ENCODE results near the gene FAM228A.
"Not testable (repeated sequence)": the region's sequence is repeated elsewhere in the genome, so short reads cannot be mapped to it uniquely, and the experiment has no call there.

Gene FAM228A

GRCh38 chr2:24174851-24175277 lies at the start of gene FAM228A:
Gene FAM228A, plus strand, starts transcription at chr2:24175053. Its CDS starts 428 bp downstream, at chr2:24175481.
- no peak for DNase-seq

GRCh38 chr2:24125956-24126355 lies 48.9 kb upstream of the FAM228A start:
- DNase-seq: no peak

GRCh38 chr2:24132543-24132942 lies 42.3 kb upstream of the FAM228A start:
- DNase-seq: no peak

- DNase-seq: not testable (repeated sequence)
Observed at GRCh38 chr2:24140305-24140704, 34.5 kb upstream of the FAM228A start.

- DNase-seq: peak; percentile 2
Observed at GRCh38 chr2:24147364-24147763, 27.5 kb upstream of the FAM228A start.

- no peak for DNase-seq
Observed at GRCh38 chr2:24152413-24153197, 22.2 kb upstream of the FAM228A start.

- DNase-seq: no peak
Observed at GRCh38 chr2:24153478-24153877, 21.4 kb upstream of the FAM228A start.

GRCh38 chr2:24158131-24158530 lies 16.7 kb upstream of the FAM228A start:
- peak; percentile 5 for DNase-seq

GRCh38 chr2:24159708-24160107 lies 15.1 kb upstream of the FAM228A start:
- no peak for DNase-seq

- DNase-seq: no peak
Observed at GRCh38 chr2:24160761-24161160, 14.1 kb upstream of the FAM228A start.

- no peak for DNase-seq
Observed at GRCh38 chr2:24162494-24162893, 12.4 kb upstream of the FAM228A start.

GRCh38 chr2:24163186-24163585 lies 11.7 kb upstream of the FAM228A start:
- no peak for DNase-seq

- DNase-seq: no peak
Observed at GRCh38 chr2:24163601-24164000, 11.3 kb upstream of the FAM228A start.

GRCh38 chr2:24164416-24164973 lies 10.4 kb upstream of the FAM228A start:
- DNase-seq: peak; percentile 41

GRCh38 chr2:24169023-24169422 lies 5.8 kb upstream of the FAM228A start:
- no peak for DNase-seq

- no peak for DNase-seq
Observed at GRCh38 chr2:24175631-24176187, 856 bp downstream of the FAM228A start.

- DNase-seq: no peak
Observed at GRCh38 chr2:24176326-24176725, 1.5 kb downstream of the FAM228A start.

GRCh38 chr2:24179683-24180082 lies 4.8 kb downstream of the FAM228A start:
- no peak for DNase-seq

GRCh38 chr2:24181849-24182248 lies 7.0 kb downstream of the FAM228A start:
- peak; percentile 88 for DNase-seq

- DNase-seq: peak; percentile 96
Observed at GRCh38 chr2:24182507-24182906, 7.7 kb downstream of the FAM228A start.

- peak; percentile 63 for DNase-seq
Observed at GRCh38 chr2:24183366-24184069, 8.7 kb downstream of the FAM228A start.

GRCh38 chr2:24189551-24189950 lies 14.7 kb downstream of the FAM228A start:
- no peak for DNase-seq

- no peak for DNase-seq
Observed at GRCh38 chr2:24190503-24190902, 15.7 kb downstream of the FAM228A start.

- no peak for DNase-seq
Observed at GRCh38 chr2:24191156-24191555, 16.3 kb downstream of the FAM228A start.

All from DMS53 (cell line).